Hepatocyte (in vitro differentiated cells): ENCODE results near the gene GCC1. TPM values are rescaled to one million over a fixed set of nuclear protein-coding genes. Genes with fewer than 3 reads are reported as not detected.
A peak's percentile ranks its signal among the peaks of the same experiment; 100 is the strongest.

Experiments used
- DNase-seq: peaks from one replicate; pipeline ENCODE4 v3.0.0-alpha.2; 2016; ENCODE audit warnings: low spot score
- H2AFZ ChIP-seq: fragments of 200-600 bp; sonication (generic); 2 replicates; pipeline ENCODE4 v1.6.0; 2016; ENCODE audit warnings: antibody characterized with exemption, mild to moderate bottlenecking
- H3K27ac ChIP-seq: fragments of 200-600 bp; sonication (generic); 2 replicates; pipeline ENCODE4 v1.5.1; 2016; ENCODE audit warnings: mild to moderate bottlenecking
- H3K27me3 ChIP-seq: fragments of 200-600 bp; sonication (generic); 2 replicates; pipeline ENCODE4 v1.6.1; 2016
- H3K36me3 ChIP-seq: fragments of 200-600 bp; sonication (generic); replicated peaks from 2 replicates; pipeline ENCODE4 v1.5.1; 2016; ENCODE audit warnings: low read depth; ENCODE audit not compliant: insufficient read depth
- H3K4me1 ChIP-seq: fragments of 200-600 bp; sonication (generic); 2 replicates; pipeline ENCODE4 v1.5.1; 2016; ENCODE audit warnings: mild to moderate bottlenecking, moderate library complexity; ENCODE audit not compliant: insufficient read depth
- H3K4me2 ChIP-seq: fragments of 200-600 bp; sonication (generic); 2 replicates; pipeline ENCODE4 v1.6.0; 2016
- H3K4me3 ChIP-seq: fragments of 200-600 bp; sonication (generic); 2 replicates; pipeline ENCODE4 v1.5.1; 2016; ENCODE audit warnings: mild to moderate bottlenecking
- H3K79me2 ChIP-seq: fragments of 200-600 bp; sonication (generic); 2 replicates; pipeline ENCODE4 v1.6.0; 2017; ENCODE audit warnings: mild to moderate bottlenecking
- H3K9me2 ChIP-seq: fragments of 200-600 bp; sonication (generic); replicated peaks from 2 replicates; pipeline ENCODE4 v1.6.0; 2017; ENCODE audit warnings: mild to moderate bottlenecking; ENCODE audit not compliant: insufficient read depth
- H3K9me3 ChIP-seq: fragments of 200-600 bp; sonication (generic); 2 replicates; pipeline ENCODE4 v1.5.1; 2016; ENCODE audit warnings: low read depth, mild to moderate bottlenecking
- H4K20me1 ChIP-seq: fragments of 200-600 bp; sonication (generic); 2 replicates; pipeline ENCODE4 v1.6.0; 2016; ENCODE audit warnings: mild to moderate bottlenecking; ENCODE audit not compliant: insufficient read depth, poor library complexity, severe bottlenecking
- CTCF ChIP-seq: fragments of 200-600 bp; sonication (generic); IDR thresholded peaks from 2 replicates; pipeline ENCODE4 v1.5.1; 2016; ENCODE audit warnings: antibody characterized with exemption, mild to moderate bottlenecking; ENCODE audit not compliant: poor library complexity
- EZH2 ChIP-seq: fragments of 200-600 bp; sonication (generic); IDR thresholded peaks from 2 replicates; pipeline ENCODE4 v1.6.1; 2016; ENCODE audit warnings: antibody characterized with exemption, mild to moderate bottlenecking, borderline replicate concordance
- EZH2phosphoT487 ChIP-seq: fragments of 200-600 bp; sonication (generic); IDR thresholded peaks from one replicate; pipeline ENCODE4 v1.6.1; 2018; ENCODE audit warnings: antibody characterized with exemption, mild to moderate bottlenecking, low read depth, moderate library complexity; ENCODE audit not compliant: unreplicated experiment, severe bottlenecking
- WGBS: methylation state at CpG from one replicate; pipeline ENCODE4 v1.1.6; 2016; ENCODE audit warnings: low lambda C conversion rate; ENCODE audit errors: missing lambda C conversion rate; 5-methylcytosine and 5-hydroxymethylcytosine counted together
- polyA plus RNA-seq: library from polyadenylated mRNA; unstranded; fragments of >200 nt; fragmentation: Nextera tagmentation; extraction: Ambion mirVana; gene quantifications from 2 replicates; pipeline ENCODE4 v1.2.1, GENCODE V29; 2016
- total RNA-seq: library from RNA; depleted of rRNA; stranded (reverse); fragments of >200 nt; gene quantifications from 2 replicates; pipeline ENCODE4 v1.2.3, GENCODE V29; 2014

GCC1 gene
- total and polyA plus RNA-seq, 2 experiments from 2014 or later, result 13.0 to 15.4 TPM

- H3K27me3 ChIP-seq, result no peaks in the 10 kb centered on the region
- peaks cover 30% of the 10 kb centered on the region for H3K79me2 ChIP-seq
- peak; percentile 86 for DNase-seq
- H3K27ac ChIP-seq, result peak overlapping the region; percentile 99
- H3K4me2 ChIP-seq, result peak overlapping the region; percentile 97
- no peaks in the 10 kb centered on the region for H3K9me2 ChIP-seq
- no peaks in the 10 kb centered on the region for H3K36me3 ChIP-seq
- H3K4me3 ChIP-seq, result peak overlapping the region; percentile 99
- H4K20me1 ChIP-seq, result peaks cover 8% of the 10 kb centered on the region
- no peaks in the 10 kb centered on the region for H3K9me3 ChIP-seq
- H3K4me1 ChIP-seq, result peaks cover 19% of the 10 kb centered on the region
- H2AFZ ChIP-seq, result peak overlapping the region; percentile 97
- TF ChIP-seq CTCF (peak; percentile 62), EZH2 (no peak)
- WGBS, result 5% methylated on average over 40 of the region's 43 CpGs
These were observed 3.5 kb upstream of the GCC1 start for GRCh38 chr7:127588697-127589482.

GRCh38 chr7:127588019-127588696 is 2.8 kb upstream of the GCC1 start, which contains the start of gene ARF5:
TSS of gene ARF5 (plus strand) at chr7:127588411. CDS start at chr7:127588499, 88 bp downstream.
- no peaks in the 10 kb centered on the region for H3K9me2 ChIP-seq
- no peaks in the 10 kb centered on the region for H3K9me3 ChIP-seq
- H3K36me3 ChIP-seq, result no peaks in the 10 kb centered on the region
- H3K4me1 ChIP-seq, result peaks cover 25% of the 10 kb centered on the region
- peak within 1 kb of the TSS; percentile 97 for H3K4me2 ChIP-seq
- H2AFZ ChIP-seq, result peak within 1 kb of the TSS; percentile 97
- peaks cover 14% of the 10 kb centered on the region for H4K20me1 ChIP-seq
- H3K79me2 ChIP-seq, result peaks cover 37% of the 10 kb centered on the region
- peak within 1 kb of the TSS; percentile 99 for H3K4me3 ChIP-seq
- DNase-seq, result peak; percentile 95
- no peak for TF ChIP-seq CTCF
- H3K27ac ChIP-seq, result peak within 1 kb of the TSS; percentile 99
- H3K27me3 ChIP-seq, result no peaks in the 10 kb centered on the region
- WGBS, result 2% methylated on average over 24 of the region's 77 CpGs

GRCh38 chr7:127587663-127588018 is 2.2 kb upstream of the GCC1 start:
- no peaks in the 10 kb centered on the region for H3K36me3 ChIP-seq
- peaks cover 42% of the 10 kb centered on the region for H3K79me2 ChIP-seq
- no peaks in the 10 kb centered on the region for H3K9me2 ChIP-seq
- no peaks in the 10 kb centered on the region for H3K9me3 ChIP-seq
- TF ChIP-seq EZH2phosphoT487 (no peak), CTCF (no peak), EZH2 (no peak)
- no peak for DNase-seq
- peaks cover 16% of the 10 kb centered on the region for H4K20me1 ChIP-seq
- H3K27me3 ChIP-seq, result no peaks in the 10 kb centered on the region
- H3K4me3 ChIP-seq, result peak overlapping the region; percentile 82
- H3K4me1 ChIP-seq, result peaks cover 25% of the 10 kb centered on the region
- H3K4me2 ChIP-seq, result peak overlapping the region; percentile 97
- peak overlapping the region; percentile 88 for H2AFZ ChIP-seq
- WGBS, result 70% methylated on average over 20 of the region's 20 CpGs
- peak overlapping the region; percentile 99 for H3K27ac ChIP-seq
